BLaER1 treated with 17β-estradiol and CSF1 and Interleukin-3, amounts not matched to agents 10 nM and 100 nM (cell line): ENCODE data around the gene FAM13A.

Source experiments
- H3K27ac ChIP-seq, 11 experiments: shearing (Covaris generic); formaldehyde crosslinking; 2 replicates each; pipeline ENCODE4 v1.8.1; 2022
- H3K27me3 ChIP-seq, 11 experiments: shearing (Covaris generic); formaldehyde crosslinking; 2 replicates each; pipeline ENCODE4 v1.8.1; 2022
- H3K36me3 ChIP-seq, 11 experiments: shearing (Covaris generic); formaldehyde crosslinking; 2 replicates each; pipeline ENCODE4 v1.8.1; 2022
- H3K4me1 ChIP-seq, 10 experiments: shearing (Covaris generic); formaldehyde crosslinking; 2 replicates each; pipeline ENCODE4 v1.8.1; 2022
- H3K4me2 ChIP-seq, 11 experiments: shearing (Covaris generic); formaldehyde crosslinking; 2 replicates each; pipeline ENCODE4 v1.8.1; 2022
- H3K4me3 ChIP-seq, 10 experiments: shearing (Covaris generic); formaldehyde crosslinking; 2 replicates each; pipeline ENCODE4 v1.8.1; 2022
- H3K9ac ChIP-seq, 11 experiments: shearing (Covaris generic); formaldehyde crosslinking; 2 replicates each; pipeline ENCODE4 v1.8.1; 2022
- H3K9me3 ChIP-seq, 11 experiments: shearing (Covaris generic); formaldehyde crosslinking; replicated peaks in 1 of 11; 2 replicates each; pipeline ENCODE4 v1.8.1; 2022
- H4K20me1 ChIP-seq, 11 experiments: shearing (Covaris generic); formaldehyde crosslinking; 2 replicates each; pipeline ENCODE4 v1.8.1; 2022
- Cebpa-rat ChIP-seq, 11 experiments: shearing (Covaris generic); IDR thresholded peaks; 2 replicates each; pipeline ENCODE4 v1.8.1; 2022

The FAM13A gene

GRCh38 chr4:88817740-88818139 is 239.2 kb downstream of the FAM13A start:
- Histone ChIP-seq H3K9me3 (no peaks in the 10 kb centered on the region), H3K36me3 (peaks cover 0 to 16% (median 0%) of the 10 kb centered on the region in 11 experiments; a peak in 3 of 22 replicates), H3K27me3 (no peaks in the 10 kb centered on the region), H3K27ac (no peak overlapping the region), H3K9ac (peak overlapping the region in 2 of 11 experiments; percentile 34 to 52; a peak in 1 of 22 replicates), H3K4me3 (no peak overlapping the region), H4K20me1 (peaks cover 0 to 77% (median 0%) of the 10 kb centered on the region in 11 experiments; a peak in 6 of 22 replicates), H3K4me1 (peaks cover under 1 to 65% (median 4%) of the 10 kb centered on the region in 10 experiments; a peak in 15 of 20 replicates), H3K4me2 (peak overlapping the region in 3 of 11 experiments; percentile 79 to 91 (median 90); a peak in 5 of 22 replicates)
- TF ChIP-seq Cebpa-rat (IDR thresholded peaks at IDR 0.05): no peak

GRCh38 chr4:88816360-88816759 is 240.6 kb downstream of the FAM13A start:
- Histone ChIP-seq H3K9me3 (no peaks in the 10 kb centered on the region), H4K20me1 (peaks cover 0 to 90% (median 0%) of the 10 kb centered on the region in 11 experiments; a peak in 6 of 22 replicates), H3K27me3 (no peaks in the 10 kb centered on the region), H3K9ac (no peak overlapping the region), H3K4me3 (no peak overlapping the region), H3K27ac (0 out of 22 replicates have a peak overlapping the region, but pooled peaks of 1 of the 11 experiments have one; percentile 29), H3K4me2 (peak overlapping the region in 3 of 11 experiments; percentile 58 to 91 (median 79); a peak in 5 of 22 replicates), H3K4me1 (peaks cover 0 to 65% (median 0%) of the 10 kb centered on the region in 10 experiments; a peak in 8 of 20 replicates), H3K36me3 (peaks cover 0 to 30% (median 0%) of the 10 kb centered on the region in 11 experiments; a peak in 3 of 22 replicates)
- no peak for TF ChIP-seq Cebpa-rat (IDR thresholded peaks at IDR 0.05)

- TF ChIP-seq Cebpa-rat (IDR thresholded peaks at IDR 0.05): no peak
- Histone ChIP-seq H3K9ac (no peak overlapping the region), H3K4me2 (no peak overlapping the region)
Measured at GRCh38 chr4:88814043-88814617, 242.9 kb downstream of the FAM13A start.

GRCh38 chr4:88813013-88813412 is 244.0 kb downstream of the FAM13A start:
- H3K9me3 ChIP-seq: no peaks in the 10 kb centered on the region
- no peak overlapping the region for H3K27ac ChIP-seq
- no peak overlapping the region for H3K9ac ChIP-seq
- no peak overlapping the region for H3K4me3 ChIP-seq
- peaks cover 0 to 36% (median 0%) of the 10 kb centered on the region in 11 experiments; a peak in 3 of 22 replicates for H3K36me3 ChIP-seq
- H4K20me1 ChIP-seq: peaks cover 0 to 100% (median 0%) of the 10 kb centered on the region in 11 experiments; a peak in 6 of 22 replicates
- no peak for TF ChIP-seq Cebpa-rat (IDR thresholded peaks at IDR 0.05)
- H3K4me2 ChIP-seq: no peak overlapping the region
- no peaks in the 10 kb centered on the region for H3K27me3 ChIP-seq
- peaks cover 0 to 65% (median 0%) of the 10 kb centered on the region in 10 experiments; a peak in 8 of 20 replicates for H3K4me1 ChIP-seq

More at GRCh38 chr4:88814043-88814617, 242.9 kb downstream of the FAM13A start:
- H3K36me3 ChIP-seq: peaks cover 0 to 36% (median 0%) of the 10 kb centered on the region in 11 experiments; a peak in 3 of 22 replicates
- no peak overlapping the region for H3K27ac ChIP-seq
- peaks cover 0 to 65% (median 0%) of the 10 kb centered on the region in 10 experiments; a peak in 8 of 20 replicates for H3K4me1 ChIP-seq
- H3K4me3 ChIP-seq: no peak overlapping the region
- no peaks in the 10 kb centered on the region for H3K9me3 ChIP-seq
- H3K27me3 ChIP-seq: no peaks in the 10 kb centered on the region
- H4K20me1 ChIP-seq: peaks cover 0 to 100% (median 0%) of the 10 kb centered on the region in 11 experiments; a peak in 6 of 22 replicates

GRCh38 chr4:88812420-88812819 is 244.6 kb downstream of the FAM13A start:
- Histone ChIP-seq H3K9ac (no peak overlapping the region), H3K27ac (no peak overlapping the region), H3K4me2 (0 out of 22 replicates have a peak overlapping the region, but pooled peaks of 1 of the 11 experiments have one; percentile 5), H3K4me3 (no peak overlapping the region), H3K9me3 (no peaks in the 10 kb centered on the region), H3K4me1 (peaks cover 0 to 62% (median 0%) of the 10 kb centered on the region in 10 experiments; a peak in 8 of 20 replicates), H4K20me1 (peaks cover 0 to 100% (median 0%) of the 10 kb centered on the region in 11 experiments; a peak in 6 of 22 replicates), H3K36me3 (peaks cover 0 to 40% (median 0%) of the 10 kb centered on the region in 11 experiments; a peak in 3 of 22 replicates), H3K27me3 (no peaks in the 10 kb centered on the region)
- TF ChIP-seq Cebpa-rat (IDR thresholded peaks at IDR 0.05): no peak

GRCh38 chr4:88811904-88812303 is 245.1 kb downstream of the FAM13A start:
- H3K9me3 ChIP-seq: no peaks in the 10 kb centered on the region
- H3K9ac ChIP-seq: no peak overlapping the region
- H4K20me1 ChIP-seq: peaks cover 0 to 100% (median 0%) of the 10 kb centered on the region in 11 experiments; a peak in 6 of 22 replicates
- no peaks in the 10 kb centered on the region for H3K27me3 ChIP-seq
- no peak overlapping the region for H3K4me3 ChIP-seq
- H3K4me2 ChIP-seq: 0 out of 22 replicates have a peak overlapping the region, but pooled peaks of 1 of the 11 experiments have one; percentile 5
- no peak for TF ChIP-seq Cebpa-rat (IDR thresholded peaks at IDR 0.05)
- peaks cover 0 to 45% (median 0%) of the 10 kb centered on the region in 11 experiments; a peak in 3 of 22 replicates for H3K36me3 ChIP-seq
- peaks cover 0 to 57% (median 0%) of the 10 kb centered on the region in 10 experiments; a peak in 8 of 20 replicates for H3K4me1 ChIP-seq
- no peak overlapping the region for H3K27ac ChIP-seq

GRCh38 chr4:88810325-88810724 is 246.7 kb downstream of the FAM13A start:
- 0 out of 22 replicates have a peak, but pooled peaks cover 0 to 4% (median 0%) of the 10 kb centered on the region in 11 experiments for H3K9me3 ChIP-seq
- H3K9ac ChIP-seq: no peak overlapping the region
- no peak for TF ChIP-seq Cebpa-rat (IDR thresholded peaks at IDR 0.05)
- 0 out of 22 replicates have a peak overlapping the region, but pooled peaks of 1 of the 11 experiments have one; percentile 0 for H3K27ac ChIP-seq
- H4K20me1 ChIP-seq: peaks cover 0 to 97% (median 0%) of the 10 kb centered on the region in 11 experiments; a peak in 6 of 22 replicates
- H3K4me3 ChIP-seq: no peak overlapping the region
- no peaks in the 10 kb centered on the region for H3K27me3 ChIP-seq
- H3K4me1 ChIP-seq: peaks cover 0 to 47% (median 0%) of the 10 kb centered on the region in 10 experiments; a peak in 6 of 20 replicates
- H3K36me3 ChIP-seq: peaks cover 0 to 58% (median 0%) of the 10 kb centered on the region in 11 experiments; a peak in 3 of 22 replicates
- H3K4me2 ChIP-seq: peak overlapping the region in 2 of 11 experiments; percentile 50 to 56; a peak in 4 of 22 replicates

GRCh38 chr4:88809576-88810219 is 247.3 kb downstream of the FAM13A start:
- no peaks in the 10 kb centered on the region for H3K27me3 ChIP-seq
- peaks cover 0 to 90% (median 0%) of the 10 kb centered on the region in 11 experiments; a peak in 6 of 22 replicates for H4K20me1 ChIP-seq
- peak overlapping the region in 1 of 11 experiments; percentile 4; a peak in 1 of 22 replicates for H3K27ac ChIP-seq
- 0 out of 22 replicates have a peak, but pooled peaks cover 0 to 4% (median 0%) of the 10 kb centered on the region in 11 experiments for H3K9me3 ChIP-seq
- 0 out of 22 replicates have a peak overlapping the region, but pooled peaks of 1 of the 11 experiments have one; percentile 19 for H3K9ac ChIP-seq
- H3K4me3 ChIP-seq: no peak overlapping the region
- H3K4me2 ChIP-seq: peak overlapping the region in 2 of 11 experiments; percentile 50 to 56; a peak in 3 of 22 replicates
- peaks cover 0 to 58% (median 0%) of the 10 kb centered on the region in 11 experiments; a peak in 3 of 22 replicates for H3K36me3 ChIP-seq
- H3K4me1 ChIP-seq: peaks cover 0 to 49% (median 0%) of the 10 kb centered on the region in 10 experiments; a peak in 6 of 20 replicates
- no peak for TF ChIP-seq Cebpa-rat (IDR thresholded peaks at IDR 0.05)
